SIG-M5 treated with dmso at 0.1 percent for 504 hours (cell line): Measurements from ENCODE around the gene ATG4B.

Source experiments
- DNase-seq: peaks from one replicate; lab custom pipeline; 2025; ENCODE audit not compliant: unreplicated experiment; lab: John Stamatoyannopoulos, UW

The ATG4B gene

DNA sequence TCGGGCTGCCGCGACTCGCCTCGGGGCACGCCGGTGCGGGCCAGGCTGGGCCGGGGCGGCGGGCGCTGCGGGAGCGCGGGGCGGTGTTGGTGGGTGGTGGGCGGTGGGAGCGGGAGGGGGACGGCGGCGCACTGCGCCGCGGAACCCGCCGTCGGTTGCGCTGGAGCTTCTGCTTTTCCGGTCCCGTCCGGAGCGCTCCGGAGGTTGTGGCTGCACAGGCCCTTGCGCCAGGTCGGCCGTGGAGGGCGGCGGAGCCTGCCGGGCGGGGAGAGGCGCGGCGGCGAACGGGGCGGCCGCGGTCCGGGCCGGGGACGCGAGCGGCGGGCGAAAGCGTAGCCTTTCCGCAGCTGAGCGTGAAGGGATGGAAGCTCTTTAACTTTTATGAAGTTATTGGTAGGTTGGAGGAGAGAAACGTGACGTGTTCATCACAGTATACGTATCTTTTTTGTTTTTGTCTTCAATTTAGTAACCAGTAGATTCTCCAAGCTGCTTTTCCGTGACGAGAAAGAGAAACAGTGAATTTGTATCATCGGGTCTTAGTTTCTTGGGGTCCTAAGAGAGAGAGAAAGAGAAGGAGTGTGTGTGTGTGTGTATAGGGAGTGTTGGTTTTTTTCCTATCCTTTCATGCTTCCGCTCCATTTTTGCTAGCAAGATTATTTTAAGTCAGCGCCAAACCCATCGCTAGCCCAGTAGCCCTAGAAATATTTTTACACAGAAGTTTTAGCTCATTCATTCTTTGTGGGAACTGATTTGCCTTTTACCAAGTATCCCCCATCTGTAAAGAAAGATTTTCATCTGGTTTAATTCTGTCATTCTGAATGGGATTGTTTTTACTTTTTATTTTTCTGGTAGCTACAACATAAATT lies 535 bp downstream of the ATG4B start:
- no peak for DNase-seq

DNA sequence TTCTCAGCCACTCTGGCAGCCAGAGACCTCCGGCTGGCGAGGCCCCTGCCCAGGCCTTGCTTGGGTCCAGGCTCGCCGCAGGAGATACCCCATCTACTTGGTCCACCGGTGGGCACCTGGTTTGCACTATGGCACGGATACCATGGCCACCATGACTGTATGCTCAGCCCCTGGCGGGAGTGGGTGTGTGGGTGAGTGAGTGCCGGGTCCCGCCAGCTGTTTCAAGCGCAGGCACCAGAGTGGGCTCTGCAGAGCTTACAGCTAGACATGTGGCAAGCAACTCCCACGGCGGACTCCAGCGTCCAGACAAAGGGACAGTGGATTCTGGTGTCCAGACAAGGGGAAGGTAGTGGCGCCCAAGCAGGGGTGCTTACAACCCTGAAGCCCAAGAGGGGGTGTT lies 1.4 kb downstream of the ATG4B start:
- no peak for DNase-seq

DNA sequence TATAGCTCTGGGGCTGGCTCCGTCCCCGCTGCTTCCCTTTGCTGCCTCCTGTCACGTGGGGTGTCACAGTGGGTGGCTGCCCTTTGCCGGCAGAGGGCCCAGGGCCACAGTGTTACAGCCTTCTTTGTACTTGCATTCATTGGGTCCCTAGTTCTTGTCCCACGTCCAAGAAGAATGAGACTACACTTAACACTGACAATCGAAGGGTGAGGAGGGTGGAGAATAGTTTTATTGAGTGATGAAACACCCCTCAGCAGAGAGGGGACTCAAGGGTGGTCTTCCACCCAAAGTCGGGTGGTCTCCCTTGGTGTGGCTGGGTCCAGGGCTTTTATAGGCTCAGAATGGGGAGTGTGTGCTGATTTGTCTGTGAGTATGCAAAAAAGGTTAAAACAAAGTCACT lies 1.9 kb downstream of the ATG4B start:
- DNase-seq: no peak

DNA sequence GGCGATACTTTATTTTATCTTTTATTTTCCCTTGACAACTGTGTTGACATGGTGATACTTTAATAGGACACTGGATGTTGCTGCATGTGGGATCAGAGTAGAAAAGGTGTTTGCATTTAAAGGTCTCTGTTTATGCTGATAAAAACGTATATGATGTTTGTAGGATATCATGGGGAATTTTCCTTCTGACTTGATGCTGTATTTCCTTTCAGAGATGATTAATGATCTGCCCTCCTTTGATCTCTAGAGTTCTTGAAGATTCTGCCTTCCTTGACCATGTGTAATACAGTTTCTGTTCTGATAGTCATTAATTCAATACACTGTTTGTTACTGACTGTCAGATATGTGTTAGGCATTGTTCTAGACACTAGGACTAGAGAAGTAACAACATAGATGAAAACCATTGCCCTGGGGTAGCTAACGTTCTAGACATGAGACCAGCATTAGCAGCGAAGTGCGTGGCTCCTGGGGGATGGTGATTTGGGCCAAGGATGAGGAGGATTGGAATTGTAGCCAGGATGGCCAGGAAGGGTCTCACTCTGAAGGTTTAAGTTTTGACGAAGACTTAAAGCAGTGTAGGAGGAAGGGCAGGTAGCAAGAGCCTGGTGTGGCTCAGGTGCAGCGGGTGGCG lies 2.8 kb downstream of the ATG4B start:
- no peak for DNase-seq

DNA sequence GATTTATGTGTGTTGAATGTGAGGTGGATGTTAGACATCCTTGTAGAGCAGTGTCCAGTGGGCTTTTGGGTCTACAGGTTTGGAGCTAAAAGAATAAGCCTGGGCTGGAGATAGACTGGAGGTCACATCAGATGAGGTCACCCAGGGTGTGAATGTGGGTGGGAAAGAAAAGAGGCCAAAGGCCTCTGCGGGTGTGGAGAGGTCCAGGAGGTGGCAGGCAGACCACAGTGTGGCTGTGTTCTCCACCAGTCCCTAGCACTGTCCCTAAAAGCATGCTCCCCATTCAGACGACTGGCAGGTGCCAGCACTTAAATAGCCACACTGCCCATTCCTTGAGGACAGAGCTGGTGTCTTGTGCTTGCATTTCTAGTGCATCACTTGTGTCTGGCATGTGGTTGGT lies 4.1 kb downstream of the ATG4B start:
- DNase-seq: no peak

DNA sequence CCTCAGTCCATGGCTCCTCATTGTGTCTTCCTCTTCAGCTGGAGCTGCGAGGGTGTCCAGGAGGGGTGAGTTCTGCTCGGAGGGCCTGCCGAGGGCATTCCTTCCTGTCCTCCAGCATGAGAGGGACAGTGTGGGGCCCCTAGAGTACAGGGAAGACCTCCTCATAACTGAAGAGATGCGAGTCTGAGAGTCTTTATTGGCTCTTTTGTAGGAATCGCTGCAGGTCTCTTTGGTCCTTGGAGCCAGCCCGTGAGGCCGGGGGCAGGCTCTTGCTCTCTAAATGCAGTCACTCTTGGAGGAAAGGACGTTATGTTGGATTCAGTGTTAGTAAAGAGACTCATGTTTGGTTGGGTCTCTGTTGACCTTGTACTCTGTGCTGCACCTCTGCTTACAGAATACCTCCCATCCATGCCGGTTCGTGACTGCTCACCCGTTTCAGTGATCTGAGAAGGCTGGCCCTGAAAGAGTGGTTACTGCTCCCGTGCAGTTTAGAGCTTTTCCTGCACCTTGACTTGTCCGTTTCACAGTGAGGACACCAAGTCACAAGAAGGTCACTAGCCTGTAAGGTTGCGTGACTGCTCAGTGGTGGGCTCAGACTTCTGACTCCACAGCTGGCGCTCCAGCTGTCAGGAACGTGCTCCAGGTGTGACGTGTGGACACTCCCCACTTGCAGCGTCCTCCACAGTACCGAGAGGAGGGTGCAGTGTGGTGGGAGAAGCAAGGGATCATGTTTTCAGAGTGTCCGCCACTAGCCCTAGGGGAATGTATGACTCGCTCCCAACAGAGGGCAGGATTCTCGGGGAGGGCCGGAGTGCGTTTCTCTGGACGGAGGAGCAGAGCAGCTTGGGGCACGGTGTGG lies 7.8 kb downstream of the ATG4B start:
- no peak for DNase-seq

DNA sequence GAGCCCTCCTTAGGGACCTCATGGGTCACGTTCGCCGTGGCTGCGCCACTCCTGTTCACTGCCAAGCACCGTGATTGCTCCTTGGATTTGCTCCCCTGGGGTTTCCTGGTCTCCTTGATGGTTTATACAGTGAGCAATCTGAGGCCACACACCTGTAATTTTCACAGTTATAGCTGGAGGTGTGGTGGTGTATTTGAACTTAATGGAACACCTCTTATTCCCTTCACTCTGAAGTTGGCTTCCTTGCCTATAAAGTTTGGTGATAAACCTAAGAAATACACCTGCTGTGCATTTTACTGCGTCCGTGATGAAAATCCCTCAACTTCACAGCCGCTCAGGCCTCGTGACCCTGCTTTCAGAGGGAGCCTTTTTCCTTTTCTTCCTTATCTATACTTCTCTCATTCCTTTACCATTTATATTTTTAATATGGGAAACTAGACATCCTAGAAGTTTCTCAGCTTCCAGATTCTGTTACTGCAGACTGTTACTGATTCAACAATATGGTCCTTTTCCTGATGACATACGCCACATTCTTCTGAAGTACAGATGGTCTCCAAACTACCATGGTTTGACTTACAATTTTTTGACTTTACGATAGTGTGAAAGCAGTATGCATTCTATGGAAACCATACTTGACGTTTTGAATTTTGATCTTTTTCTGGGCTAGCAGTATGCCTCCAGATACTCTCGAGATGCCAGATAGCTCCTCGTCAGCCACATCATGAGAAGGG lies 8.6 kb downstream of the ATG4B start:
- DNase-seq: no peak

DNA sequence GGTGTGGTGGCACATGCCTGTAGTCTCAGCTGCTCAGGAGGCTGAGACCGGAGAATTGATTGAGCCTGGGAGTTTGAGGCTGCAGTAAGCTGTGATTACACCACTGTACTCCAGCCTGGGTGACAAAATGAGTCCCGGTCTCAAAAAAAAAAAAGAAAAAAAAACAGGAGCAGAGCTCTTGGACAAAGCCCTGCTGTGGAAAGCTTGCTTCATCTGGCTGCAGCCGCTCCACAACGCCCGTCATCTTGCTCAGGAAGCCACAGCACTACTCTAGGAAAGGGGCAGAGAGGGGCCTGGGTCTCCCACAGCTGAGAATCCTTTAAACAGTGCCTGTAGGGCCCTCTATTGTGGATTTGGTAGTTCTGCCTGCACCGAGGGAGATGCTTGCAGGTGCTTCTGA lies 11.0 kb downstream of the ATG4B start:
- DNase-seq: no peak

DNA sequence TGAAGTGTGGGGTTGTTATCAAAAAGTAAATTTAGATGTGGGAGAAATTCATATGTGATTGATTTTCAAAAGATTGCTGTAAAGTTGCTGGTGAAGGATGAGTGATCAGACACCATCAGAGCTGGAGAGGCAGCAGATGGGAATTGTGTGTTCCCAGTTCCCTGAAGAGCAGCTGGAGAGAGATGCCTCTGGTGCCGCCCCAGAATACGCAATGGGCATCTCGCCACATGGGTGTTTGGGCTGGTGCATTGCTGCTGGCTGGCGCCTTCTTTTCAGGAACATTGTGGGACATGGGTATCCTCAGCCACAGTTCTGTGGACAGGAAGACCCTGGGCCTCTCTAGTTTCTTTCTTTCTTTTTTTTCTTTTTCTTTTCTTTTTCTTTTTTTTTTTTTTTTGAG lies 11.9 kb downstream of the ATG4B start:
- DNase-seq: no peak

DNA sequence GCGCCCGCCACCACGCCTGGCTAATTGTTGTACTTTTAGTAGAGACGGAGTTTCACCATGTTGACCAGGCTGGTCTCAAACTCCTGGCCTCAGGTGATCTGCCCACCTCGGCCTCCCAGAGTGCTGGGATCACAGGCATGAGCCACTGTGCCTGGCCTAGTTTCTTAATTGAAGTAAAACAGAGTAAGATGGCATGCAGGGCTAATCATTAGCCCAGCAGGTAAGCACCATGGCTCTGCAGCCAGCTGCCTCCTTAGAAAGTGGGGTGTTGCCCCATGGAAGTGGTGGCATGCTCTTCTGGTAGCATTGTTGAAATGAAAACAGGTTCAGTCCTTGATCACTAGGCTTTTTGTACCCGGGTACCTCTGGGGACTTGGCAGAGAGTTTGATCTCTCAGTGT lies 12.4 kb downstream of the ATG4B start:
- DNase-seq: no peak

DNA sequence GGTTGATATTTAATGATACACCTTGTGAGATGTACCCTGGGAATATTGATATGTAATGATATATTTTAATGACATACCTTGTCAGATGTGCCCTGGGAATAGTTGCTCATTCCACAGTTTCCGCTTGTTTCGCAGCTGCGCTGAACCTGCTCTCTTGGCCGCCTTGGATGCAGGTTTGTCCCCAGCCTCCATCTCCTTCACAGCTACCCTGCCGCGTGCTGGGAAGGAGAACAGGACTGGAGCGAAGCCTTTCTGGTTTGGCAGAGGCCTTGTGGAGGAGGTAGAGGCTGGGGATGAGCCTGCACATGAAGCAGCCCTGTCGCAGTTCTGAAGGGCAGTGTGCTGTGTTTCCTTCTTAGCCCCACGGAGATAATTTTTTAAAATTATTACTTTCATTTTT lies 14.6 kb downstream of the ATG4B start:
- no peak for DNase-seq

DNA sequence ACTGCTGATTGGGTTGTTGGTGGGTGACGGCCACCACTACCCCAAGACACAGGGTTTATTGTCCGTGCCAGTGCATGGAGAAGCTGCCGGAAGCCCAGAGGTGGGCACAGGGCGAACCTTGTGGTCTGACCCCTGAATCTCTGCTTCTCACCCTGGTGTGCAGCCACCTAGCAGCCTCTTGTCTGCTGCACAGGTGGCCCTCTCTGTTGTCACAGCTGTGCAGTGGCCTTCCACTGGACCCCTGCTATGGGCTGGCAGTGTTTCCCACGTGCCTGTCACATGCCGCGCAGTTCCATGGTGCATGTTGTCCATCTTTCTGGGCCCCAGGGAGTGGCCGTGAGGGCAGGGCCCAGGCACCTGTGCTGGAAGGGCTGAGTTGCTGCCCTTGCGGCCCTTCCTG lies 15.2 kb downstream of the ATG4B start:
- no peak for DNase-seq

DNA sequence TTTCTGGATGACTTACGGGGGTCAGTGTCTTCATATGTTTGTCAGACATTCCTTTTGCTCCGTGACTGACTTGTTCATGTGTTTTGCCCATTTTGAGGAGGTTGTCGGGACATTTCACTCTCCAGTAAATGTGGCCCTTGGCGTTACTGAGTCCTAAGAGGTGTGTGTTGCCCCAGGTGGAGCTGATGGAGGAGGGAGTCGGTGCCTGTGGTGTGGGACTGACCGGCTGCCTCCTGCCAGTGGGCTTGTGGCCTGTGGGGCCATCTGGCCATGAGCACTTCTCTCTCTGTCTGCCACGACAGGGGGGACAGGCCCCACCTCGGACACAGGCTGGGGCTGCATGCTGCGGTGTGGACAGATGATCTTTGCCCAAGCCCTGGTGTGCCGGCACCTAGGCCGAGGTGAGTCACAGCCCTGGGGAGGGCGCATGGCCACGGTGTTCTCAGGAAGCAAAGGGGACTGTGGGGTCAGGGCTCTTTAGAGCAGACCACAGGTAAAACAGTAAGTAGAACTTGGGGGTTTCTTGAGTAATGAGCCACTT lies 15.8 kb downstream of the ATG4B start:
- no peak for DNase-seq

DNA sequence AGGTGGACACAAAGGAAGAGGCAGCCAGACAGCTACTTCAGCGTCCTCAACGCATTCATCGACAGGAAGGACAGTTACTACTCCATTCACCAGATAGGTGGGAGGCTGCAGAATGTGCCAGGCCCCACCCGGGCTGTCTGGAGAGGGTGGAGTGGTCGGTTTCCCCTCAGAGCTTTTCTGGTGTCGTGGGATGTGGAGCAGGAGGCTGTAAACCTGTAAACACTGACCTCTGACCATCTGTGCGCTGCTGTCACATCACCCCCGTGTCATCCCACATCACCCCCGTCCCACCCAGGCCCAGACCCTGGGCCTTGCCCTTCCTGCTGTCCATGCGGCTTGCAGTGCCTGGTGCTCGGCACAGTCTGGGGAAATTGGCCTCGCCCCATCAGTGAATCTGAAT lies 17.1 kb downstream of the ATG4B start:
- no peak for DNase-seq

DNA sequence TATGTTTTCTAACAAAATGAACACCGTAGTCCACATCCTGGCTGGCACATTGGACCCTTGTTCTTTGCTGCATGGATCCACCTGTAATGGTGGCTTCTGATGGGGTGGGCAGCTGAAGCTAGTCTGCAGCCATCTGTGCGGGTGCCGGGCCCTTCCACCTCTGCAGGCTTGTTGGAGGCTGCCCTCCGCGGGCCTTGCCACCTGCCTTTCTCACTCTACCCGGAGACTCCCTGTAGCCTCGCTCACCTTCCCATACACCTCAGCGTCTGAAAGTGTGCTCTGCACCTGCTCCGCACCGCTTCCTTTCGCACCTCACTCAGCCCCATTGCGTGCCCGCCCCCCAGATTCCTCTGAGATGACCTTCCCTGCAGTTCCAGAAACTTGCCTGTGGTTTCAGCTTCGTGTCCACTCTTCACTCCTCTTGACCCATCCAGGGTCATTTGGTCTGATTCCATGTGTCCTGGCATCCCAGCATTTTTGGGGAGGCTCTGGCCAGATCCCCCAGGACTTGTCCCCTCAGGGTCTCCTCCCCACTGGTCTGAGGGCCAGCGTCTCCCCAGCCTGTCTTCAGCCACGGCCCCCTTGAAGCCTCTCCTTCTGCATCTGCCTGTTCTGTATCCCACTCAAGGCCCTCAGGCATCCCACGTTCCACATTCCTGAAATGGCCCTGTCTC lies 18.2 kb downstream of the ATG4B start:
- no peak for DNase-seq

DNA sequence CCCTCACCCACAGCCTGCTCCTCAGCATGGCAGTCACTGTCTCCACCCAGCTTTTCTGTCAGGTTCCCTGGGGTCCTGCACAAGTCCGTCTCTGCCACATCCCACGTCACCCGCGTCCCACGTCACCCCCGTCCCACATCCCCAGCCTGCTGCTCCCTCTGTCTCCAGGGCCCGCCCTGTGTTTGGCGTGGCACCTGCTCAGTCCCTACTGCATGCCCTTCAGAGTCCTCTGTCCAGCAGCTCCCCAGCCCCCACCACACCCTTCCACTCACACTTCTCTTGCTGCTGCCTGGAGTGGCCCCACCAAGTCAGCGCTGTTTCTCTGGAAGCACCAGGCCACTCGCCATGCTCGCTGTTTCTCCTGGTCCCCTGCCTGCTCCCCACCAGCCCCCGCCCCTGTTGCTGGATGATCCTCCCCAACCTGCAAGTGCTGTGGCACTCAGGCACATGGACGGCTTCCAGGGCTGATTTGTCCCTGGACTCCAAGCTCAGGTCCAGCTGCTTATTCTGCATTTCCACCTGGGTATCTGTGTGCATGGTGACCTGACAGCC lies 18.8 kb downstream of the ATG4B start:
- no peak for DNase-seq

DNA sequence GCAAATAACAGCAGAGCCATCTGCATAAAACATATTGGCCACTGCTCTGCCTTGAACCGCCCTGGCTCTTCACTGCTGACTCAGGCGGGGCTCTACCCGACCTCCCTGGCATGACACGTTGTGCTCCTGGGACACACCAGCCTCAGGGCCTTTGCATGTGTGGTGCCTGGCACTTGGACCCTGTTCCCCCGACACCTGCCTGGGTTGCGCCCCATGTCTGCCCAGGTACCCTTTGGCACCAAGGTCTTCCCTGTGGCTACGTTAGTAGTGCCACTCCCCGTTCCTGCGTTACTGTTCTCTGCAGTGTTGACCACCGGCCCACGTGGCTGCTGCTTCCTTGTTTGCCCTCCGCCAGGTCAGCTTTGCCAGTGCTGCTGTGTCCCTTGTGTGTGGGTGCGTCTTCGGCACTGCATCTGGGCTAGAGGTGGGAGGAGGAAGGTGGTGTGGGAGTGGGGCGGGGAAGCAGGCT lies 20.3 kb downstream of the ATG4B start:
- DNase-seq: no peak

DNA sequence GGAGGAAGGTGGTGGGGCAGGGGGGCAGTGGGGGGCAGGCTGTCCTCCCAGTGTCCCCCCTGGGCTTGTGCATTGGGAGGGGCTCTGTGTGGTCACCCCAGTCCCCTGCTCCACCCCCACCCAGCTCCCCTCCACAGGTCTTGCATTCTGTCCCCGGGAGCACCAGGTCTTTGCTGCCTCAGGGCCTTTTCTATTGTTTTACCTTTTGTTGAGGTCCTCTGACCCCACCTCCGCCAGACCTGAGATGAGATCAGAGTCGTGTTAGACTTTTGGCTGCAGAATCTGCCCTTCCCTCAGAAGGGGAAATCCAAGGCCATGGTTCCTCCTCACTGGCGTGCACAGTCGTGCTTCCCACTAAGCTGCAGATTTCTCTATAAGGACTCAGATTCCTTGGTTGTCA lies 20.8 kb downstream of the ATG4B start:
- DNase-seq: no peak

DNA sequence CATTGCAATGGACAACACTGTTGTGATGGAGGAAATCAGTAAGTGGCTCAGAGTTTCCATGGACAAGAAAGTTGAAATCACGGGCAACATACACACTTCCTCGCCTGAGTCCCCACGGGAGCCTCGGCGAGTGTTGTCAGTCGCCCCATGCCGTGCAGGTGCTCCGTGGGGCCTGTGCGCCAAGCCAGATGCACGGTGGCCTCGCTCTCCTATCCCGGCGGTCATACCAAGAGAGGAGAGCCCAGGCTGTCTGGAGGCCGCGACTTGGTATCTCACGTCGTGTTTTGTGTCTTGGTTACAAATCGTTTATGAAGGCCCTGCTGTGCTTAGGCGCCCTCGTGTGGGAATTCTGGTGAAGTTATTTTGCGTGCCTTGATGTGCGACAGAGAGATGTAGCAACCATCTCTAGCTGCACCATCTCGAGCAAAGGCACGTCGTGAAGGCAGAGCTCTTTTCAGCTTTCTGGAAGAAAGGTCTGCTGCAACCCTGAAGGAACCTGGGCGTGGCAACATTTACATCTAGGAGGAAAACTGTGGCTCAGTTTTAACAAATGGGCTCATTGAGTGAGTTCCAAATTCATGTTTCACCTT lies 21.8 kb downstream of the ATG4B start:
- peak; percentile 66 for DNase-seq
